ENCODE data around the gene DLG2. TPM values are rescaled to one million over a fixed set of nuclear protein-coding genes. Genes with fewer than 3 reads are reported as not detected.

Gene DLG2
- total RNA-seq, 1 donor = 3.0 TPM

DNA sequence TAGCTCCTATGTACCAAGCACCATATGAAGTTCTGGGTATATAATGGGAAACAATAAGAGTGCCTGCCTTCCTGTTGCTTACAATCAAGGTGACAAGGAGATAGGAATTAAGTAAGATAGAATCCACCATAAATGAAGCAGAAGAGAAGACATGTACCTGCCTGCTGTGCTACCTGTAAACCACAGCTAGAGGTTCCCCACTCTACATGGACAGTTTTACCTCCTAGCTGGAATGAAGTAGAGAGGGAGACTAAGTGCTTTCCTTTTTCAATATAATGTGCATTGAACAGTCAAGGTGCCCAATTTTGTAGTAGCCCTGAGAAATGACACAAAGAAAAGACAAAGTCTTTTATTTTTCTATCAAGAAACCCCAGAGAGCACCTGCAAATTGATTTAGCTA is 984.6 kb downstream of the DLG2 start:
- H3K4me3 ChIP-seq (ENCODE audit: low read depth, low read length) = no peak overlapping the region
- TF ChIP-seq, protein P1, sequence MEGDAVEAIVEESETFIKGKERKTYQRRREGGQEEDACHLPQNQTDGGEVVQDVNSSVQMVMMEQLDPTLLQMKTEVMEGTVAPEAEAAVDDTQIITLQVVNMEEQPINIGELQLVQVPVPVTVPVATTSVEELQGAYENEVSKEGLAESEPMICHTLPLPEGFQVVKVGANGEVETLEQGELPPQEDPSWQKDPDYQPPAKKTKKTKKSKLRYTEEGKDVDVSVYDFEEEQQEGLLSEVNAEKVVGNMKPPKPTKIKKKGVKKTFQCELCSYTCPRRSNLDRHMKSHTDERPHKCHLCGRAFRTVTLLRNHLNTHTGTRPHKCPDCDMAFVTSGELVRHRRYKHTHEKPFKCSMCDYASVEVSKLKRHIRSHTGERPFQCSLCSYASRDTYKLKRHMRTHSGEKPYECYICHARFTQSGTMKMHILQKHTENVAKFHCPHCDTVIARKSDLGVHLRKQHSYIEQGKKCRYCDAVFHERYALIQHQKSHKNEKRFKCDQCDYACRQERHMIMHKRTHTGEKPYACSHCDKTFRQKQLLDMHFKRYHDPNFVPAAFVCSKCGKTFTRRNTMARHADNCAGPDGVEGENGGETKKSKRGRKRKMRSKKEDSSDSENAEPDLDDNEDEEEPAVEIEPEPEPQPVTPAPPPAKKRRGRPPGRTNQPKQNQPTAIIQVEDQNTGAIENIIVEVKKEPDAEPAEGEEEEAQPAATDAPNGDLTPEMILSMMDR (IDR thresholded peaks at IDR 0.05; ENCODE audit: insufficient read depth, low read length) = no peak
- no peak for DNase-seq (ENCODE audit: low read depth)

DNA sequence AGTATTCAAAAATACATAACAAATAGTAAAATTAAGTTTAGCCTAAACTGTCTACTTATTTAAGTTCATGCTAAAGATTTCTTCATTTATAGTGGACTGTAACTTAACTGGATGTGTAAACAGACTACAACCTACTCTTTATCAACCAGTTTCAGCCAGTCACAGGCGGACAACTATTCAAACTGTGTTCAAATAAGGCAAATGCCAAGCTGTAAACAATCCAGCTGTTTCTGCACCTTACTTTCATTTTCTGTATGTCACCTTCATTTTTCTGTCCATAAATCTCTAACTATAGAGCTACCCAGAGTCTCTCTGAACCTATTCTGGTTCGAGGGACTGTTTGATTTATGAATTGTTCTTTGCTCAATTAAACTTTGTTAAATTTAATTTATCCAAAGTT is 992.8 kb downstream of the DLG2 start:
- no peak overlapping the region for H3K4me3 ChIP-seq (ENCODE audit: low read depth, low read length)
- no peak for DNase-seq (ENCODE audit: low read depth)
- TF ChIP-seq, protein P1 (IDR thresholded peaks at IDR 0.05; ENCODE audit: insufficient read depth, low read length) = no peak

GRCh38 chr11:84628871-84629620 is 998.1 kb downstream of the DLG2 start:
- DNase-seq (ENCODE audit: low read depth) = no peak
- no peak overlapping the region for H3K4me3 ChIP-seq (ENCODE audit: low read depth, low read length)
- TF ChIP-seq, protein P1 (IDR thresholded peaks at IDR 0.05; ENCODE audit: insufficient read depth, low read length) = no peak

DNA sequence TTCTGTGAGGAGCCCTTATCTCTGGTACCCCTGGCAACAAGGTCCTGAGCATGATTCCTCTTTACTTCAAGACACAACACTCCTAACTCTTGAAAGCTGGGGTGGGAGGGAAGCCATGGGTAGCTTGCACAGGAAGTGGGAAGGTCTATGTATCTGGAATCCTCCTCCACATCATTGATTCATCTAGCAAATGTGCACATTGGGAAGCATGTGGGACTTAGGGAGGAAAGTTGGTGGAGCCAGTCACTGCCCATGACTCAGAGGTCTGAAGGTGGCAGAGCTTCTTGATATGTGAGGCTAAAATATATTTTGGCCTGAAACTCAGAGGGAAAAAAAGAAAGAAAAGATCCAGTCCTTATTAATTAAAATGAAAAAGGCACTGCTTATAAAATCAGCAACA is 1000.9 kb downstream of the DLG2 start:
- TF ChIP-seq, protein P1 (IDR thresholded peaks at IDR 0.05; ENCODE audit: insufficient read depth, low read length) = no peak
- peak; percentile 4 for DNase-seq (ENCODE audit: low read depth)
- H3K4me3 ChIP-seq (ENCODE audit: low read depth, low read length) = no peak overlapping the region

DNA sequence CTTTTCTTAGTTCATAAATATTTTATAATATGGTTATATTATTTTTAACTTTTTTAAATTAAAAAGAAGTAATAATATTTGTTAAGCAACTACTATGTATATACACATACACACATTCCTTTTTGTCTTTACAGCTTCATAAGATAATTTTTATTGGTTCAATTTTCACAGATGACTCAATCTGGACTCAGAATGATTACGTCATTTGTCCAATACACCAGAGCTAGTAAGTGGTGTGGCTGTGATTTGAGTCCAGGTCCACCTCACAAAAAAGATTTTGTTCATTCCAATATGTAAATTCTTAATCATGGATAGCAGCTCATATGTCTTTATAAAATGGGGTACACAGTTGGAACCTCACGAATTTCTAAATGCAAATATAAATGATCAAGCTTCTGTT is 1014.5 kb downstream of the DLG2 start:
- H3K4me3 ChIP-seq (ENCODE audit: low read depth, low read length) = no peak overlapping the region
- DNase-seq (ENCODE audit: low read depth) = no peak
- TF ChIP-seq, protein P1 (IDR thresholded peaks at IDR 0.05; ENCODE audit: insufficient read depth, low read length) = no peak

- DNase-seq (ENCODE audit: low read depth) = no peak
- TF ChIP-seq, protein P1 (IDR thresholded peaks at IDR 0.05; ENCODE audit: insufficient read depth, low read length) = no peak
- H3K4me3 ChIP-seq (ENCODE audit: low read depth, low read length) = no peak overlapping the region
These were observed 1018.3 kb downstream of the DLG2 start for GRCh38 chr11:84608837-84609196.
